ENCODE measurements around the gene WTIP.
"Not testable (repeated sequence)": the region's sequence is repeated elsewhere in the genome, so short reads cannot be mapped to it uniquely, and the experiment has no call there.

Gene WTIP

GRCh38 chr19:34503531-34504272 lies 22.1 kb downstream of the WTIP start:
- H3K27me3 Mint-ChIP-seq: peaks cover 10 to 32% of the 10 kb centered on the region in 2 donors
- H3K4me1 Mint-ChIP-seq: peaks cover 6 to 19% of the 10 kb centered on the region in 2 donors
- H3K9me3 Mint-ChIP-seq: no peaks in the 10 kb centered on the region
- no peaks in the 10 kb centered on the region for H3K36me3 Mint-ChIP-seq
- ATAC-seq (replicated peaks): no peak
- no peak overlapping the region for H3K27ac Mint-ChIP-seq
- no peak overlapping the region for H3K4me3 Mint-ChIP-seq
- no peak for DNase-seq

- DNase-seq: no peak
- Mint-ChIP-seq H3K4me3 (no peak overlapping the region), H3K4me1 (peaks cover 6 to 19% of the 10 kb centered on the region in 2 donors), H3K36me3 (no peaks in the 10 kb centered on the region), H3K27ac (no peak overlapping the region), H3K9me3 (no peaks in the 10 kb centered on the region), H3K27me3 (peaks cover 14 to 37% of the 10 kb centered on the region in 2 donors)
- ATAC-seq (replicated peaks): no peak
Observed at GRCh38 chr19:34504273-34504808, 22.8 kb downstream of the WTIP start.

- Mint-ChIP-seq H3K4me3 (no peak overlapping the region), H3K27me3 (peaks cover 16 to 35% of the 10 kb centered on the region in 2 donors), H3K27ac (no peak overlapping the region), H3K9me3 (no peaks in the 10 kb centered on the region), H3K4me1 (peaks cover 6 to 14% of the 10 kb centered on the region in 2 donors), H3K36me3 (no peaks in the 10 kb centered on the region)
- DNase-seq (no peak), ATAC-seq (replicated peaks) (no peak)
Observed at GRCh38 chr19:34504809-34505291, 23.3 kb downstream of the WTIP start.

- Mint-ChIP-seq H3K36me3 (no peaks in the 10 kb centered on the region), H3K9me3 (no peaks in the 10 kb centered on the region), H3K4me3 (no peak overlapping the region), H3K4me1 (peaks cover 6 to 9% of the 10 kb centered on the region in 2 donors), H3K27me3 (peaks cover 16 to 30% of the 10 kb centered on the region in 2 donors), H3K27ac (no peak overlapping the region)
- DNase-seq (no peak), ATAC-seq (replicated peaks) (no peak)
Observed at GRCh38 chr19:34505321-34506025, 23.9 kb downstream of the WTIP start.

- ATAC-seq (replicated peaks): no peak
- peaks cover 21 to 30% of the 10 kb centered on the region in 2 donors for H3K27me3 Mint-ChIP-seq
Observed at GRCh38 chr19:34506026-34506370, 24.4 kb downstream of the WTIP start.

GRCh38 chr19:34507414-34508067 lies 26.0 kb downstream of the WTIP start:
- Mint-ChIP-seq H3K27ac (no peak overlapping the region), H3K4me1 (no peaks in the 10 kb centered on the region), H3K36me3 (no peaks in the 10 kb centered on the region), H3K27me3 (peaks cover 18 to 22% of the 10 kb centered on the region in 2 donors), H3K9me3 (peaks cover 7 to 10% of the 10 kb centered on the region in 2 donors), H3K4me3 (no peak overlapping the region)
- no peak for DNase-seq
- no peak for ATAC-seq (replicated peaks)

More at GRCh38 chr19:34506026-34506370, 24.4 kb downstream of the WTIP start:
- Mint-ChIP-seq H3K9me3 (peaks cover 5% of the 10 kb centered on the region in 2 donors), H3K27ac (no peak overlapping the region), H3K36me3 (no peaks in the 10 kb centered on the region), H3K4me3 (no peak overlapping the region), H3K4me1 (peaks cover 6 to 9% of the 10 kb centered on the region in 2 donors)
- DNase-seq: no peak

GRCh38 chr19:34508540-34508939 lies 27.0 kb downstream of the WTIP start:
- Mint-ChIP-seq H3K27ac (no peak overlapping the region), H3K4me1 (no peaks in the 10 kb centered on the region), H3K4me3 (no peak overlapping the region), H3K27me3 (peaks cover 14 to 18% of the 10 kb centered on the region in 2 donors), H3K36me3 (no peaks in the 10 kb centered on the region), H3K9me3 (peaks cover 7 to 10% of the 10 kb centered on the region in 2 donors)
- no peak for DNase-seq
- ATAC-seq (replicated peaks): no peak

GRCh38 chr19:34510904-34511303 lies 29.3 kb downstream of the WTIP start:
- peaks cover 9 to 12% of the 10 kb centered on the region in 2 donors for H3K27me3 Mint-ChIP-seq
- H3K27ac Mint-ChIP-seq; H3K36me3 Mint-ChIP-seq; DNase-seq; H3K9me3 Mint-ChIP-seq; ATAC-seq (replicated peaks); H3K4me1 Mint-ChIP-seq; H3K4me3 Mint-ChIP-seq: not testable (repeated sequence)

- H3K9me3 Mint-ChIP-seq: peaks cover 7 to 10% of the 10 kb centered on the region in 2 donors
- no peak overlapping the region for H3K4me3 Mint-ChIP-seq
- H3K27me3 Mint-ChIP-seq: peaks cover 9 to 12% of the 10 kb centered on the region in 2 donors
- H3K36me3 Mint-ChIP-seq: no peaks in the 10 kb centered on the region
- H3K4me1 Mint-ChIP-seq: no peaks in the 10 kb centered on the region
- DNase-seq: no peak
- no peak for ATAC-seq (replicated peaks)
- no peak overlapping the region for H3K27ac Mint-ChIP-seq
Observed at GRCh38 chr19:34512254-34512822, 30.8 kb downstream of the WTIP start.

- ATAC-seq (replicated peaks): no peak
- peaks cover 9 to 12% of the 10 kb centered on the region in 2 donors for H3K27me3 Mint-ChIP-seq
- H3K4me3 Mint-ChIP-seq: no peak overlapping the region
- peaks cover 7 to 10% of the 10 kb centered on the region in 2 donors for H3K9me3 Mint-ChIP-seq
- H3K27ac Mint-ChIP-seq: no peak overlapping the region
- H3K4me1 Mint-ChIP-seq: no peaks in the 10 kb centered on the region
- no peak for DNase-seq
- no peaks in the 10 kb centered on the region for H3K36me3 Mint-ChIP-seq
Observed at GRCh38 chr19:34513767-34514166, 32.2 kb downstream of the WTIP start.

GRCh38 chr19:34519602-34520001 lies 38.0 kb downstream of the WTIP start:
- H3K9me3 Mint-ChIP-seq: peaks cover 5 to 6% of the 10 kb centered on the region in 2 donors

GRCh38 chr19:34523408-34523807 lies 41.9 kb downstream of the WTIP start:
- Mint-ChIP-seq H3K36me3 (no peaks in the 10 kb centered on the region), H3K27me3 (peaks cover 23 to 34% of the 10 kb centered on the region in 2 donors), H3K9me3 (peaks cover 5 to 6% of the 10 kb centered on the region in 2 donors), H3K4me1 (no peaks in the 10 kb centered on the region), H3K4me3 (no peak overlapping the region), H3K27ac (no peak overlapping the region)
- ATAC-seq (replicated peaks) (no peak), DNase-seq (no peak)

More at GRCh38 chr19:34519602-34520001, 38.0 kb downstream of the WTIP start:
- no peaks in the 10 kb centered on the region for H3K4me1 Mint-ChIP-seq
- DNase-seq (no peak), ATAC-seq (replicated peaks) (no peak)
- H3K36me3 Mint-ChIP-seq: no peaks in the 10 kb centered on the region
- H3K4me3 Mint-ChIP-seq: no peak overlapping the region
- peaks cover 15% of the 10 kb centered on the region in 2 donors for H3K27me3 Mint-ChIP-seq
- no peak overlapping the region for H3K27ac Mint-ChIP-seq

GRCh38 chr19:34525001-34525400 lies 43.4 kb downstream of the WTIP start:
- H3K4me3 Mint-ChIP-seq: no peak overlapping the region
- H3K27ac Mint-ChIP-seq: no peak overlapping the region
- H3K36me3 Mint-ChIP-seq: no peaks in the 10 kb centered on the region
- peaks cover 22 to 38% of the 10 kb centered on the region in 2 donors for H3K27me3 Mint-ChIP-seq
- peaks cover 4 to 8% of the 10 kb centered on the region in 2 donors for H3K9me3 Mint-ChIP-seq
- no peaks in the 10 kb centered on the region for H3K4me1 Mint-ChIP-seq
- no peak for DNase-seq
- no peak for ATAC-seq (replicated peaks)

GRCh38 chr19:34534206-34534605 lies 52.6 kb downstream of the WTIP start:
- Mint-ChIP-seq H3K4me3 (no peak overlapping the region), H3K27me3 (peaks cover 56 to 65% of the 10 kb centered on the region in 2 donors)
- no peak for ATAC-seq (replicated peaks)

More at GRCh38 chr19:34534206-34534605, 52.6 kb downstream of the WTIP start:
- no peak for DNase-seq
- no peak overlapping the region for H3K27ac Mint-ChIP-seq
- no peaks in the 10 kb centered on the region for H3K36me3 Mint-ChIP-seq
- H3K9me3 Mint-ChIP-seq: peaks cover 0 to 1% of the 10 kb centered on the region in 2 donors
- no peaks in the 10 kb centered on the region for H3K4me1 Mint-ChIP-seq
